Measurements from ENCODE around the gene VPS8.

VPS8 gene

DNA sequence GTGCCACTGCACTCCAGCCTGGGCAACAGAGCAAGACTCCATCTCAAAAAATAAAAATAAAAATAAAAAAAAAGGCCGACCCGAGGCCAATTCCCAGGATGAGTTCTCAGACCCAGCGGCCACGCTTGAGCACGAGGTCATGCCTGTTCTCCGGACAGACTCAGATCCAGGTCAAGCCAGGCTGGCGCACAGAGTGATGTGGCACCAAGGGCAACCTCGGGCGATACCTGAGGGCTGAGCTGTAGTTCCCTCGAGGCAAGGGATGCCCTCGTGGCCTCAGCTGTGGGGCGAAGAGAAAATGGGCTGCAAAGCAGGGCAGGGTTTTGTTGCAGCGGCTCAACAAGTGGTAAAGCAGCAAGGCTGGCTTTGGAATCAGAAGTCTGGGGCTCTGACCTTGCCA, 263.6 kb downstream of the VPS8 start:
- TF ChIP-seq, protein P1, sequence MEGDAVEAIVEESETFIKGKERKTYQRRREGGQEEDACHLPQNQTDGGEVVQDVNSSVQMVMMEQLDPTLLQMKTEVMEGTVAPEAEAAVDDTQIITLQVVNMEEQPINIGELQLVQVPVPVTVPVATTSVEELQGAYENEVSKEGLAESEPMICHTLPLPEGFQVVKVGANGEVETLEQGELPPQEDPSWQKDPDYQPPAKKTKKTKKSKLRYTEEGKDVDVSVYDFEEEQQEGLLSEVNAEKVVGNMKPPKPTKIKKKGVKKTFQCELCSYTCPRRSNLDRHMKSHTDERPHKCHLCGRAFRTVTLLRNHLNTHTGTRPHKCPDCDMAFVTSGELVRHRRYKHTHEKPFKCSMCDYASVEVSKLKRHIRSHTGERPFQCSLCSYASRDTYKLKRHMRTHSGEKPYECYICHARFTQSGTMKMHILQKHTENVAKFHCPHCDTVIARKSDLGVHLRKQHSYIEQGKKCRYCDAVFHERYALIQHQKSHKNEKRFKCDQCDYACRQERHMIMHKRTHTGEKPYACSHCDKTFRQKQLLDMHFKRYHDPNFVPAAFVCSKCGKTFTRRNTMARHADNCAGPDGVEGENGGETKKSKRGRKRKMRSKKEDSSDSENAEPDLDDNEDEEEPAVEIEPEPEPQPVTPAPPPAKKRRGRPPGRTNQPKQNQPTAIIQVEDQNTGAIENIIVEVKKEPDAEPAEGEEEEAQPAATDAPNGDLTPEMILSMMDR (IDR thresholded peaks at IDR 0.05; ENCODE audit: low read depth, low read length): no peak
- DNase-seq (ENCODE audit: extremely low read depth, low read depth): no peak

DNA sequence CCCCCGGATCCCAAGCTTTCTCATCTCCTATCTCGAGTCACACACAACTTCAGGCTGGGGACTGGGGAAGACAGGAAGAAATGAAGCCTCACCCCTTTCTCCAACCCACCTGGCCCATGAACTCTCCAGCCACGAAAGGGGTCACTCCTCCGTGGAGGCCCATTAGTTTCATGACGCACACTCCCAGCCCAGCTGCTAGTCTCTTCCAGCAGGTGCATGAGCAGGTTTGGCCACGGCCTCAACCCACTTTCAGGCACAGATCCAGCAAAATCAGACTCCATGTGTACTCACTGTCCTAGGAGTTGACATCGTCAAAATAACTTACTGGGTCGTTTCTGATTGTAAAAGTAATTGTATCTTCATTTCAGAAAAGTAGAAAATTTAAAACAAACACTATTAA, 264.3 kb downstream of the VPS8 start:
- TF ChIP-seq, protein P1 (IDR thresholded peaks at IDR 0.05; ENCODE audit: low read depth, low read length): no peak
- DNase-seq (ENCODE audit: extremely low read depth, low read depth): no peak

DNA sequence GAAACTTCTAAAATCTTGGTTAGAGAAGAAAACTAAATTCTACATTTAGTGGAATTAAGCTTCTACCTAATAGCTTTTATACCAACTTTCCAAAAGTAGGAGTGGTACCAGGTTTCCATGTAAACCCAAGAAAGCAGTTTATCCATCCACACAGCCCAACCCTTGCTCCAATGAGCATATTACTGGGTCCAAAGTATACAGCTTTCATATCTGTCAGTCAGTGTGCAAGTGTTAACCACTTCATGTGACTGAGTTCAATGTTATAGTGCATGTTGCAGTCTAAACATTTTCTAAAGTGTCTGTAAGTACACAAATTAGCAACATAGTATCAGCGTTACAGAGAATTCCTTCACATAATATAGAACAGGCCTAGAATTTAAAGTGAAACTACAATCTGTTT, 267.7 kb downstream of the VPS8 start:
- no peak for DNase-seq (ENCODE audit: extremely low read depth, low read depth)
- TF ChIP-seq, protein P1 (IDR thresholded peaks at IDR 0.05; ENCODE audit: low read depth, low read length): no peak

DNA sequence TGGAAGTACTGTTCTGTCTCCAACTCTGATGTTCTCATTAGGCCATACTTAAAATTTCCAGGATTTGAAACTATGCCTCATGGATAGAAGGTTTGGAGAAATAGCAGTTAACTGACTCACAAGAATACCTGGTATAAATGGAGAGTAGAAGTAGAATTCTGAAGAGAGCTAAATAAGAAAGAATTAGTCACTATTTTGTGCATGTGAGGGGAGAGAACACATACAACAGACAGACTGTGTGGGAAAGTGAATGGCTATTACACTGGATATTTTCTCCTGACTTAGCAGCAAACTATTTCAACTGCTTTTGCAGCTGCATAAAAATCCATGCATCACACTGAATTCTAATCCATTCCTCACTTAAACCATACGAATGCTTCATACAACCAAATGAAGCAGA, 269.6 kb downstream of the VPS8 start:
- DNase-seq (ENCODE audit: extremely low read depth, low read depth): no peak
- TF ChIP-seq, protein P1 (IDR thresholded peaks at IDR 0.05; ENCODE audit: low read depth, low read length): no peak

DNA sequence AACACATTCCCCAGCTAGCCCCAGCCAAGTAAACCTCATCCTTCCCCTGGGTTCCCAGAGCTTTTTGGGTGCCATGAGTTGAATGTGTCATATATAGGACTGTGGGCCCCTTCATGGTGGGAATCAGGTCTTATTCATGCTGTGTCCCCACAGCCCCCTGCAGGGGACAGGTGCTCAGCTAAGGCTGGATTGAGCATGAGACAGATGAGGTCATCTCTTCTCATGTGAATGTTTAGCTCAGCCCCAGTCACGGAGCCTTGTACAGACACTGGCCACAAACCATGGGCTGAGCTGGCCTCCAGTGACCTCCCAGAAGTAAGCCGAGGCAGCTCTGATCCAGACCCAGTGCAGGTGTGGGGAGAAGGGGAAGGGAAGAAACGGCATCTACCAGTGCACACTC, 270.2 kb downstream of the VPS8 start:
- TF ChIP-seq, protein P1 (IDR thresholded peaks at IDR 0.05; ENCODE audit: low read depth, low read length): no peak
- no peak for DNase-seq (ENCODE audit: extremely low read depth, low read depth)

DNA sequence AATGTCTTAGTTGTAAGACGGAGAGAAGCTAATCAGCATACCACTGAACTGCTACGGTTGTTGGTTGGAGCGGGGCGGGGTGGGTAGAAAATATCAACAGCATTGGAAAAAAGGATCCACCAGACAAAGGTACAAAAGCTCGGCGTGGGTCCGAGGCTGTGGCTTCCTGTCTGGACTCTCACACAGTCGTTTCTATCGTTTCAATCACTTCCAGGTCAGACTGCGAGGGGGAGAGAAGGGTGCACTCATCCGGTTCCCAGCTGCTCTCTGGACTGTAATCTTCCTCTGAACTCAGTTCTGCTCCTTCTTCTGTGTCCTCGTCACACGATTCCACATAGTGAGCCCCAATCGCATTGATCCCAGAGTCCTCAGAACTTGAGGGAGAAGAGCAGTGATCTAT, 270.9 kb downstream of the VPS8 start:
- no peak for DNase-seq (ENCODE audit: extremely low read depth, low read depth)
- TF ChIP-seq, protein P1 (IDR thresholded peaks at IDR 0.05; ENCODE audit: low read depth, low read length): no peak

DNA sequence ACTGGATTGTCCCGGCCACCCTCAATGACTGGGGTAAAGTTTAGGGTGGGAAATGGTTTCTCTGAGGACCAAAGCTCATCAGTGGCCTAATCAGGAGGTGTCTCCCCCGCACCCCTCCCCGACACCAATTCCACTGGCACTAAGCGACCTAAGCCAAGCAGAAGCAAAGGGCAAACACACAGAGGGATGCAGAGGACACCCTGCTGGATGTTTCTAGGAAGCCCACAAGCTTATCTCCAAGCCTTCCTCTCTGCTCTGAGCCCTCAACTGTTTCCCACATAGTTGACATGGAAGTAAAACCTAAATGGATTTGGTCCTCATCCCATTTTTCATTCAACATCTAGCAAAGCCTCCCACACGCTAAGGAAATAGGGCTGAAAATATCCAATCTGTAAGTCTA, 272.4 kb downstream of the VPS8 start:
- DNase-seq (ENCODE audit: extremely low read depth, low read depth): no peak
- TF ChIP-seq, protein P1 (IDR thresholded peaks at IDR 0.05; ENCODE audit: low read depth, low read length): no peak
